Large intestine (tissue), 3 donors: ENCODE results near the gene DGKZ. TPM values are rescaled to one million over a fixed set of nuclear protein-coding genes. Genes with fewer than 3 reads are reported as not detected.

Experiments
- DNase-seq, 2 donors: peaks; one replicate each; pipeline versions ENCODE4 v3.0.0 to v3.0.0-alpha.2; 2013
- H3K27ac ChIP-seq: one replicate; pipeline ENCODE4 v1.5.1; 2013; ENCODE audit warnings: low read length
- H3K27me3 ChIP-seq: 2 replicates; pipeline ENCODE4 v1.6.1; 2013; ENCODE audit warnings: low read length; ENCODE audit not compliant: control insufficient read depth, insufficient read depth
- H3K36me3 ChIP-seq: 2 replicates; pipeline ENCODE4 v1.6.1; 2013; ENCODE audit warnings: low read length; ENCODE audit not compliant: control insufficient read depth, insufficient read depth
- H3K4me1 ChIP-seq: one replicate; pipeline ENCODE4 v1.6.1; 2013; ENCODE audit warnings: low read length; ENCODE audit not compliant: control insufficient read depth, insufficient read depth
- H3K4me3 ChIP-seq: one replicate; pipeline ENCODE4 v1.5.1; 2013; ENCODE audit warnings: low read length
- H3K9me3 ChIP-seq: one replicate; pipeline ENCODE4 v1.6.1; 2013; ENCODE audit warnings: mild to moderate bottlenecking, low read depth, low read length, moderate library complexity; ENCODE audit not compliant: control insufficient read depth
- WGBS: methylation state at CpG from one replicate; pipeline ENCODE4 v1.1.5; 2013; ENCODE audit warnings: low lambda C conversion rate; ENCODE audit not compliant: insufficient coverage; 5-methylcytosine and 5-hydroxymethylcytosine counted together
- polyA plus RNA-seq: library from polyadenylated mRNA; unstranded; fragments of 120-200 nt; gene quantifications from one replicate; pipeline ENCODE4 v1.2.1, GENCODE V29; 2013

DGKZ gene
- polyA plus RNA-seq, 1 donor = 46.9 TPM

DNA sequence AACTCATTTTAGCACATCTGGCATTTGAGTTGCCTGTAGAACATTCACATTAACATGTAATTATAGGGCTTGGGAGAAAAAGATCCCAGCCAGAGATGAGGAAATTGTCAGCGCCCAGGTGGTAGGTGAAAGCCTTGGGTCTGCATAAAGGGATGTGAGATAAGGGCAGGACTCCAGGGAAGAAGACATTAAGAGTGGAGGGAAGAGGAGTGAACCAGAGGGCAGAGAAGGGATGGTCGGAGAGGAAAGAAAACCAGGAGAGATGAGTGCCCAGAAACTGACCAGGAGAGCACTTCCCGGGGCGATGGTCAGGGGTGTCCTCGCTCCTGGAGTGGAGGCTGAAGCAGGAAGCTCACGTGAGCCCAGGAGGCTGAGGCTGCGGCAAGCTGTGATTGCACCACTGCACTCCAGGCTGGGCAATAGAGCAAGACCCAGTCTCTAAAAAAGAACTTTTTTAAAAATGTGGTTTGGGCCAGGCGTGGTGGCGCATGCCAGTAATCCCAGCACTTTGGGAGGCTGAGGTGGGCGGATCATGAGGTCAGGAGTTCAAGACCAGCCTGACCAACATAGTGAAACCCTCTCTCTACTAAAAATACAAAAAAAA lies 20.3 kb upstream of the DGKZ start:
- Histone ChIP-seq H3K27ac (no peak overlapping the region), H3K36me3 (no peaks in the 10 kb centered on the region), H3K4me3 (no peak overlapping the region), H3K9me3 (no peaks in the 10 kb centered on the region), H3K4me1 (peaks cover 4% of the 10 kb centered on the region), H3K27me3 (peaks cover 23% of the 10 kb centered on the region)
- 95% methylated on average over 4 of the region's 10 CpGs for WGBS
- DNase-seq = no peak

DNA sequence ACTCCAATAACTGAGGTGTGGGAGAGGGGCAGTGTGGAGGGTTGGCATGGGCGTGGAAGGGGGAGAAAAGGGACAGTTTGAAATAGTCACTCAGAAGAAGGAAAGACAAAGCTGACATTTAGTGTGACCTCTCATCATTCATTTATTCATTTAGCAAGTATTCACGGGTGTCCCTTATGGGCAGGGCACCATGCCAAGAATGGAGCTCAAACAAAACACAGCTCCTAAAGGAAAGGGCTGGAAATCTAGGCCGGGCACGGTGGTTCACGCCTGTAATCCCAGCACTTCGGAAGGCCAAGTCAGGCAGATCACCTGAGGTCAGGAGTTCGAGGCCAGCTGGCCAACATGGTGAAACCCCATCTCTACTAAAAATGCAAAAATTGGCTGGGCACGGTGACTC lies 19.4 kb upstream of the DGKZ start:
- Histone ChIP-seq H3K4me1 (peaks cover 8% of the 10 kb centered on the region), H3K27ac (no peak overlapping the region), H3K9me3 (no peaks in the 10 kb centered on the region), H3K27me3 (peaks cover 31% of the 10 kb centered on the region), H3K36me3 (no peaks in the 10 kb centered on the region), H3K4me3 (no peak overlapping the region)
- DNase-seq = no peak
- no CpG with 5 or more reads among the region's 8 CpGs for WGBS

GRCh38 chr11:46330154-46330553 lies 17.1 kb upstream of the DGKZ start:
- DNase-seq = no peak
- Histone ChIP-seq H3K9me3 (no peaks in the 10 kb centered on the region), H3K27me3 (peaks cover 50% of the 10 kb centered on the region), H3K4me1 (peaks cover 8% of the 10 kb centered on the region), H3K4me3 (no peak overlapping the region), H3K36me3 (no peaks in the 10 kb centered on the region), H3K27ac (no peak overlapping the region)
- WGBS = no CpG with 5 or more reads among the region's 5 CpGs

DNA sequence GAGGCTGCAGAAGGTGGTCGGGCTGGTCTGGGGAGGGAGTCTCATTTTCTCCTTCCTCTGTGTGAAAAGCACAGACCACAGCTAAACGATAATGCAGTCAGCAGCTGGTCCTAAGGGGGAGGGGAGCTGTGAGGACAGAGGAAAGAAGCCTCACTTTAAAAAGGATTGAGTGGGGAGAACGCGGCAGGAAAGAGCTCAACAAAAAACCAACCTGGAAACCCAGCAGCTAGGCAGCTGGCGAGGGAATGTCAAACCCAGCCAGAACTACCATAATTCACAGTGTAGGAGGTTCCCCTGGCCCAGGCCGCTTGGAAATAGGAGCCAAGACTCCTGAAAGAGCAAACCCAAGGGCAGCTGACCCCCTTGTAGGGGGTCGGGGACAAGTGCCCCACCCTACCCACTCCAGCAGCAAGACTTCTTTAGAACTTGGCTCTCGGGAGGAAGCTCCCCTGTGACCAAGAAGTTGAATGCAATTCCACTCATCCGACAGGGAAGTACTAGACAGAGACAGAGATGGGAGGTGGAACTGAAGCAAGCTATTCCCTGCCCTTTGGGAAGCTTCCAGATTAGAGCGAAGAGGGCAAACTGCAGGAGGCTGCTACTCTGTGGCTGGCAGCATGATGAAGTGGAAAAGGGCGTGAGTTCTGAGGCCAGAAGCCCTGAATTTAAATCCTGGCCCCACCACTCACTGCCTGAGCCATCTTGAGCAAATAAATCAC lies 16.5 kb upstream of the DGKZ start:
- no CpG with 5 or more reads among the region's 11 CpGs for WGBS
- no peaks in the 10 kb centered on the region for H3K9me3 ChIP-seq
- H3K4me3 ChIP-seq = no peak overlapping the region
- no peaks in the 10 kb centered on the region for H3K36me3 ChIP-seq
- H3K4me1 ChIP-seq = peaks cover 8% of the 10 kb centered on the region
- peaks cover 54% of the 10 kb centered on the region for H3K27me3 ChIP-seq
- no peak overlapping the region for H3K27ac ChIP-seq
- DNase-seq = no peak

GRCh38 chr11:46331282-46331984 lies 15.8 kb upstream of the DGKZ start:
- no peaks in the 10 kb centered on the region for H3K9me3 ChIP-seq
- H3K36me3 ChIP-seq = no peaks in the 10 kb centered on the region
- no peak overlapping the region for H3K4me3 ChIP-seq
- no peak overlapping the region for H3K27ac ChIP-seq
- DNase-seq = no peak
- peaks cover 56% of the 10 kb centered on the region for H3K27me3 ChIP-seq
- peaks cover 8% of the 10 kb centered on the region for H3K4me1 ChIP-seq
- WGBS = 100% methylated on average over 1 of the region's 5 CpGs

- H3K27ac ChIP-seq = no peak overlapping the region
- WGBS = no CpG with 5 or more reads among the region's 8 CpGs
These were observed 15.1 kb upstream of the DGKZ start for GRCh38 chr11:46332093-46332567.

GRCh38 chr11:46332568-46333393 lies 14.5 kb upstream of the DGKZ start:
- Histone ChIP-seq H3K4me3 (peak overlapping the region; percentile 25), H3K27me3 (peaks cover 56% of the 10 kb centered on the region), H3K9me3 (no peaks in the 10 kb centered on the region), H3K27ac (no peak overlapping the region), H3K36me3 (no peaks in the 10 kb centered on the region), H3K4me1 (peaks cover 8% of the 10 kb centered on the region)
- WGBS = no CpG with 5 or more reads among the region's 99 CpGs
- no peak for DNase-seq

More at GRCh38 chr11:46332093-46332567, 15.1 kb upstream of the DGKZ start:
- DNase-seq = no peak
- H3K4me1 ChIP-seq = peaks cover 8% of the 10 kb centered on the region
- H3K4me3 ChIP-seq = peak overlapping the region; percentile 7
- no peaks in the 10 kb centered on the region for H3K36me3 ChIP-seq
- peaks cover 56% of the 10 kb centered on the region for H3K27me3 ChIP-seq
- H3K9me3 ChIP-seq = no peaks in the 10 kb centered on the region

GRCh38 chr11:46333394-46333947 lies 13.8 kb upstream of the DGKZ start:
- Histone ChIP-seq H3K27me3 (peaks cover 56% of the 10 kb centered on the region), H3K9me3 (no peaks in the 10 kb centered on the region), H3K36me3 (no peaks in the 10 kb centered on the region), H3K4me1 (peaks cover 9% of the 10 kb centered on the region), H3K27ac (no peak overlapping the region), H3K4me3 (peak overlapping the region; percentile 25)
- no CpG with 5 or more reads among the region's 25 CpGs for WGBS
- DNase-seq = no peak

DNA sequence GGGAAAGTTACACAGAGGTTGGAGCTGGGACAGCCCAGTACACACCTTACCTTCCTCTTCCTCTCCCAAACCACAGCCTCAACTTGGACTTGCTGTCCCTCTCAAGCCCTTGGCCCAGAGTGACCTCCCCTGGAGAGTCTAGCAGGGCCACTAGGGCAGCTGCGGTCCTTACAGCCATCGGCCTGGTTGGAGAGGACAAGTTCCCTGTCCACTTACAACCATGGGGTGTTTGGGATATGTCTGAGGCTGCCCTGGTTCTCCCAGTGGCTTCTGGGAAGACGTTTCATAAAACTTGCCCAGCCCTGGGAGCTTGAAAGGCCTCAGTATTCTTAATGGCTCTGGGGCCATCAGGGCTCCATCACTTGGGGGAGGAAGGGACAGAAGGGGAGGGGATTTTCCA lies 13.1 kb upstream of the DGKZ start:
- Histone ChIP-seq H3K4me3 (no peak overlapping the region), H3K9me3 (no peaks in the 10 kb centered on the region), H3K36me3 (no peaks in the 10 kb centered on the region), H3K4me1 (peaks cover 16% of the 10 kb centered on the region), H3K27ac (no peak overlapping the region), H3K27me3 (peaks cover 56% of the 10 kb centered on the region)
- no CpG with 5 or more reads among the region's 3 CpGs for WGBS
- no peak for DNase-seq

GRCh38 chr11:46335271-46335670 lies 12.0 kb upstream of the DGKZ start:
- no peaks in the 10 kb centered on the region for H3K36me3 ChIP-seq
- no peak overlapping the region for H3K27ac ChIP-seq
- peaks cover 26% of the 10 kb centered on the region for H3K4me1 ChIP-seq
- peaks cover 50% of the 10 kb centered on the region for H3K27me3 ChIP-seq
- 67% methylated on average over 1 of the region's 6 CpGs for WGBS
- H3K4me3 ChIP-seq = no peak overlapping the region
- no peaks in the 10 kb centered on the region for H3K9me3 ChIP-seq
- DNase-seq = no peak
